ENCODE measurements around the gene PLXNB1.

GRCh38 chr3:48405343-48405881 lies 24.5 kb downstream of the PLXNB1 start:
- TF ChIP-seq CTCF (IDR thresholded peaks at IDR 0.05 in 2 of 3, conservative IDR thresholded peaks at IDR 0.05 in 1 of 3; ENCODE audit: control insufficient read depth in 2 of 3, extremely low read depth in 1 of 3, insufficient read depth in 1 of 3, low read depth in 3 of 3, low read length in 3 of 3) (no peak), GABPA (IDR thresholded peaks at IDR 0.05; ENCODE audit: low read depth) (no peak), POLR2AphosphoS5 (IDR thresholded peaks at IDR 0.05; ENCODE audit: low read length) (no peak), TAF1 (IDR thresholded peaks at IDR 0.05; ENCODE audit: borderline replicate concordance, low read depth, low read length) (no peak), SUPT20H (IDR thresholded peaks at IDR 0.05; ENCODE audit: borderline replicate concordance, control insufficient read depth, low read depth, low read length) (no peak), RAD51 (IDR thresholded peaks at IDR 0.05) (no peak), POLR2AphosphoS2 (IDR thresholded peaks at IDR 0.05; ENCODE audit: low read depth, low read length) (no peak), CBX5 (IDR thresholded peaks at IDR 0.05; ENCODE audit: low read depth) (no peak), IKZF1 (conservative IDR thresholded peaks at IDR 0.05) (no peak), ESRRA (IDR thresholded peaks at IDR 0.05; ENCODE audit: low read length) (no peak)
